GM19193 (cell line): ENCODE measurements around the gene UBE3D.

Experiments used
- POLR2A ChIP-seq: IDR thresholded peaks from 4 replicates; pipeline ENCODE4 v1.6.1; 2011; ENCODE audit not compliant: insufficient read depth, insufficient read length; ENCODE audit errors: extremely low read depth

Gene UBE3D

DNA sequence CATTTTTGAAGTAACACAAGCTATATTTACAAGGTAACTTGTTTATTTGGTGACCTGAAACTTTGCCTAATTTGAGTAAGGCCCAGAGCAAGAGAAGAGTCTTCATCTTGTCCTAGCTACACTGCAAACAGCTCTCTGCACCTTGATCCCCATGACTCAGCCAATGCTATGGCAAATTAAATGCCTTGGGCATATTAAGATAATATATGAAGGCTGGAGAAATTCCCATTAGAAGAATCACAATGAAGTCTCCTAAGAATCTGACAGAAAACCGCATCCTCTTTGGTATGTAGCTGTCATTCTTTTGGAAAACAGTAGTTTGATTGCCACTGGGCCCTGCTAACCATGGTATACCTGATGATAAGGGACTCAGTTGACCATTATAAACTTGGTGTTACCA lies 204.5 kb downstream of the UBE3D start:
- TF ChIP-seq POLR2A, result no peak

DNA sequence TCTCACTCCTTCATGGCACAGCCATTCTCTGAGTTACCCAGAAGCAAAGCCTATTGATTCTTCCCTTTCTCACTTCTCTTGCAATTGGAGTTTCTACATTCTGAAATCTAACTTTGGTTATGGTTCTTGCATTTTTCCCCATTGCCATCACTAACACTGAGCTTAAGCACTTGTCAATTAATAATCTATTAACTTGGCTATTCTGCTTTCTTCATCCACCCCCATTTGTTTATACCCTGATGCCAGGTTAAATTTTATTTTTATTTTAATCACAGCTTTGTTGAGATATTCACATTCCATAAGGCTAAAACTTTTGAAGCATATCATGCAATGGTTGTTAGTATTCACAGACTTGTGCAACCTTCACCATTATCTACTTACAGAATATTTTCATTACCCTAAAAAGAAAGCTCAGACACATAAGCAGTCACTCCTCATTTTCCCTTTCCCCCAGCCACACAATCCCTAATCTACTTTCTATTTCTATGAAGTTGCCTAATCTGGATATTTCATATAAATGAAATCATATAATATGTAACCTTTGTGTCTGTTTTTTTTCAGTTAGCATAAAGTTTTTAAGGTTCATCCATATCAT lies 222.3 kb downstream of the UBE3D start:
- no peak for TF ChIP-seq POLR2A

DNA sequence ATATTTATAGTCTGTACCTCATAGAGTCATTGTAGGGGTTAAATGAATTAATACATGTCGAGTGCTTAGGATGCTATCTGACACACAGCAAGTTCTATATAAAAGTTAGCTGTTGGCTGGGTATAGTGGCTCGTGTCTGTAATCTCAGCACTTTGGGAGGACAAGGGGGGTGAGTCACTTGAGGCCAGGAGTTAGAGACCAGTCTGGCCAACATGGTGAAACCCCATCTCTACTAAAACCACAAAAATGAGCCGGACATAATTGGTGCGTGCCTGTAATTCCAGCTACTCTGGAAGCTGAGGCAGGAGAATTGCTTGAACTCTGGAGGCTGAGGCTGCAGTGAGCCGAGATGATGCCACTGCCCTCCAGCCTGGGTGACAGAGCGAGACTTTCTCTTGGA lies 222.9 kb downstream of the UBE3D start:
- TF ChIP-seq POLR2A, result no peak
